Omental fat pad (tissue), 4 donors: ENCODE data around the gene SSBP1. TPM values are rescaled to one million over a fixed set of nuclear protein-coding genes. Genes with fewer than 3 reads are reported as not detected.
A peak's percentile ranks its signal among the peaks of the same experiment; 100 is the strongest.

Source experiments
- ATAC-seq: fragments of 150-250 bp; one replicate; pipeline ENCODE4 v1.9.1; 2016; ENCODE audit warnings: mild to moderate bottlenecking, moderate library complexity; ENCODE audit not compliant: low FRiP score
- DNase-seq: peaks from one replicate; pipeline ENCODE4 v3.0.0-alpha.2; 2019; ENCODE audit warnings: low spot score
- total RNA-seq, 4 donors: library from RNA; depleted of rRNA; stranded (reverse); fragments of >200 nt; gene quantifications; one replicate each; pipeline ENCODE4 v1.1.0, GENCODE V29; 2016
- TF ChIP-seq, protein P1 (sequence below), 3 donors: fragments of 450-650 bp; IDR thresholded peaks; one replicate each; pipeline ENCODE4 v1.5.1; 2016 to 2017; ENCODE audit warnings: antibody characterized with exemption in 3 of 3, mild to moderate bottlenecking in 3 of 3, moderate library complexity in 2 of 3

SSBP1 gene
- total RNA-seq, 4 donors from 2014 or later = 76.8 to 106 (median 92.0) TPM

- ATAC-seq (peak; percentile 91), DNase-seq (no peak)
- TF ChIP-seq, protein P1, sequence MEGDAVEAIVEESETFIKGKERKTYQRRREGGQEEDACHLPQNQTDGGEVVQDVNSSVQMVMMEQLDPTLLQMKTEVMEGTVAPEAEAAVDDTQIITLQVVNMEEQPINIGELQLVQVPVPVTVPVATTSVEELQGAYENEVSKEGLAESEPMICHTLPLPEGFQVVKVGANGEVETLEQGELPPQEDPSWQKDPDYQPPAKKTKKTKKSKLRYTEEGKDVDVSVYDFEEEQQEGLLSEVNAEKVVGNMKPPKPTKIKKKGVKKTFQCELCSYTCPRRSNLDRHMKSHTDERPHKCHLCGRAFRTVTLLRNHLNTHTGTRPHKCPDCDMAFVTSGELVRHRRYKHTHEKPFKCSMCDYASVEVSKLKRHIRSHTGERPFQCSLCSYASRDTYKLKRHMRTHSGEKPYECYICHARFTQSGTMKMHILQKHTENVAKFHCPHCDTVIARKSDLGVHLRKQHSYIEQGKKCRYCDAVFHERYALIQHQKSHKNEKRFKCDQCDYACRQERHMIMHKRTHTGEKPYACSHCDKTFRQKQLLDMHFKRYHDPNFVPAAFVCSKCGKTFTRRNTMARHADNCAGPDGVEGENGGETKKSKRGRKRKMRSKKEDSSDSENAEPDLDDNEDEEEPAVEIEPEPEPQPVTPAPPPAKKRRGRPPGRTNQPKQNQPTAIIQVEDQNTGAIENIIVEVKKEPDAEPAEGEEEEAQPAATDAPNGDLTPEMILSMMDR (IDR thresholded peaks at IDR 0.05) = no peak
Observed at GRCh38 chr7:141702047-141702567, 36.1 kb upstream of the SSBP1 start, which contains the start of gene DENND11. DENND11 (minus strand) TSS chr7:141702166; CDS start chr7:141702153, 13 bp downstream.

DNA sequence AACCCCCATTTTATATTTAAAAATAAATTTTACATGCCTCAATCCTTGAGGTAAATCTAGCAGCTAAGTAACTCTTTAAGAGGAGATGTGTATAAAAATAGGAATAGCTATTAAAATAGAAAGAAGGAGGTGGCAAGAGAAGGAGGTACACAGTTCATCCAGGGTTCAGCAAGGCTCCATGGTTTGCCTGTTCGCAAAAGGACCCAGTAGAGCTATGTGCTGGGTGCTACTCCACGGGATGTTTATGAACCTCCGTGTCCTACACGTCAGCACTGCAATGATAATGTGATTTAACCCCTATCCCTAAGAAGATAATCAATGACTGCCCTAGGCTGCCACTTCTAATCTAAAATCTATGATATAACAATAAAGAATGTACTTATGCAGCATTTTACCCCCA is 35.3 kb upstream of the SSBP1 start:
- DNase-seq (no peak), ATAC-seq (no peak)
- TF ChIP-seq, protein P1 (IDR thresholded peaks at IDR 0.05) = no peak

DNA sequence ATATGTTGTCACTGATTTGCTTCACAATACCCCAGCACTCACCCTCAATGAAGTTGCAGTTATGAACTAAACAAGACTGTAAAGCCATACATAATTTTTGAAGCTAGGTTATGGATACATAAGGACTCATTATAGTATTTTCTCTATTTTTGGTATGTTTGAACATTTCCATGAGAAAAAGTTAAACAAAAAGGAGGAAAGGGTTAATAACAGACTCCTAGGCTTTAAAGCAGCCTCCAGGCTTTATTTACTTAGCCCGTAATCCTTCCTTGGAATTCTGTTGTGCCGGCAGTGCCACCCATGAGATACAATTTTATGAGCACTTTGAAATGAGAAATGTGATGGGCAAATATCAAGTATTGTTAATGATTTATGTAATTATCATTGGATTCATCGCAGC is 34.0 kb upstream of the SSBP1 start:
- TF ChIP-seq, protein P1 (IDR thresholded peaks at IDR 0.05) = no peak
- DNase-seq (no peak), ATAC-seq (no peak)

DNA sequence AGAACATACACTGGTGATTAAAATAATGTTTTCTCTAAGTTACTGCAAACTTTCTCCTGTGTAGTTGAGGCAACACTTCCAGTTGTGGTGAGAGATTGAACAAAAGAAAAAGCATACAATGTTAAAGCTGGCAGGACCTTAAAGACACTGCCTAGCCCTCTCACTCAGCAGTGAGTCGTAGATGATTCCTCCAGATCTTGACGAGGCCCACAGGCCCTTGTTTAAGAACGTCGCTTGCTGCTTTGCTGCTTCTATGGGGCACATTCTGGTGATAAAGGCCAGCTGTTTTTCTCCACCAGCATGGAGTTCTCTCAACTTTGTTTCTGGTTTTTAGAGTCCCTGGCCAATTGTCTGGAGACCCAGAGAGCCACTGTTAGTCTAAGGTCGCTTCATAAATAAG is 33.4 kb upstream of the SSBP1 start:
- TF ChIP-seq, protein P1 (IDR thresholded peaks at IDR 0.05) = no peak
- DNase-seq (no peak), ATAC-seq (no peak)

DNA sequence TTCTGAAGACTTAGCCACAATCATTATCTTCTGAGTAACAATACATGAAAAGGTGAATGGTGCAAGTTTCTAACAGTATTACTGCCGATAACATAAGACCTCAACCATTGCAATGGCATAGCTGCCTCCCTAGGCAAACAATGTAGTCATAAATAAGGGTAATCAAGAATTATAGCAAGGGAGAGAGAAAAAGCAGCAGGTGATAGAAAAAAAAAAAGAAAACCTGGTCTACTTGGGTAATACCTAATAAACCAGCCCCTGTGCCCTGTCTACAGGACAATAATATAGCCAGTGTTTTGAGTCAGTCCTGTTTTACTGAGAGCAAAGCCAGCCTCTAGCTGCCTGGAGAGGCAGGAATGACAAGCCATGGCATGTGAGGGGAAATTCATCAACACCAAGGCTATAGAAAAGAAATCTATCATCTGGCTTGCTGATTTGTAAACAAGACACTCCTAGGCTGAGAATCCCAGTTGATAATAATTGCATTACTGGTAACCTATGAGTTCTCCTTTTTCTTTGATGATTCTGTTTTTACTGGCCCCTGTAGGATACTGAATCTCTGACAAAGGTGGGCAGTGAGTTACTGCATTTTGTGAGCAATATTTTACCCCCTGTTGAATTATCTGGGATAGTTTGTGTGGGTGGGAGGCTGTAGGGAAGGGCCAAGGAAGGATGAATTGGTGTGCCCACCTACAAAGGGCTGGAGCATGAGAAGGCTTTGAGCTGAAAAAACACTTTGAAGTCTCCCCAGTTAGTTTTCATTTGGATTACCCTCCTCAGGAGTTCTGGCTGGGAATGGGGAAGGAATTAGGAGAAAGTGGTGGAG is 31.7 kb upstream of the SSBP1 start:
- ATAC-seq = no peak

DNA sequence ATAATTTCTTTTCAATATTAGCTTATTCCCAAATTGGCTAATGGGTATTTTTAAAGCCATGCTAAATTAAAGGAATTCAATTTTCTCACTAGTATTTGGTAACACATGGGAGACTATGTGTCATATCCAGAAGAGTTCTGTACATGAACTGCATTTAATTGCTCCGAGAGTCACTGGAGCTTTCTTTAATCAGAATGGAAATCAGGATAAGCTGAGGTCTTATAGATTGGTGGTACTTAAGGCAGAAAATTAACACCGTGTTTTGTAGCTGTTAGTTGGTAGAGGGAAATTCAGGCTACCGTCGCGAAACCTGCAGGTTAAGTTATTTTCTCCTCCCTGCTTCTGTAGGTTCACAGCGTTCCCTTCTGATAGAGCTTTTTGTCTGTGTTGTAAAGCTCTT is 29.8 kb upstream of the SSBP1 start, which contains the start of gene WEE2:
Gene WEE2, plus strand, starts transcription at position 3 of the 400 bp plus-strand sequence. CDS start 406 bp downstream, outside the sequence.
- DNase-seq = no peak
- no peak for ATAC-seq

More for the DNA sequence above, 31.7 kb upstream of the SSBP1 start:
- TF ChIP-seq, protein P1 (IDR thresholded peaks at IDR 0.05) = no peak
- DNase-seq = no peak

More for the DNA sequence above, 29.8 kb upstream of the SSBP1 start, which contains the start of gene WEE2:
- TF ChIP-seq, protein P1 (IDR thresholded peaks at IDR 0.05) = no peak
